ENCODE data around the gene FKRP.
"Not testable (repeated sequence)": the region's sequence is repeated elsewhere in the genome, so short reads cannot be mapped to it uniquely, and the experiment has no call there.

The FKRP gene

DNA sequence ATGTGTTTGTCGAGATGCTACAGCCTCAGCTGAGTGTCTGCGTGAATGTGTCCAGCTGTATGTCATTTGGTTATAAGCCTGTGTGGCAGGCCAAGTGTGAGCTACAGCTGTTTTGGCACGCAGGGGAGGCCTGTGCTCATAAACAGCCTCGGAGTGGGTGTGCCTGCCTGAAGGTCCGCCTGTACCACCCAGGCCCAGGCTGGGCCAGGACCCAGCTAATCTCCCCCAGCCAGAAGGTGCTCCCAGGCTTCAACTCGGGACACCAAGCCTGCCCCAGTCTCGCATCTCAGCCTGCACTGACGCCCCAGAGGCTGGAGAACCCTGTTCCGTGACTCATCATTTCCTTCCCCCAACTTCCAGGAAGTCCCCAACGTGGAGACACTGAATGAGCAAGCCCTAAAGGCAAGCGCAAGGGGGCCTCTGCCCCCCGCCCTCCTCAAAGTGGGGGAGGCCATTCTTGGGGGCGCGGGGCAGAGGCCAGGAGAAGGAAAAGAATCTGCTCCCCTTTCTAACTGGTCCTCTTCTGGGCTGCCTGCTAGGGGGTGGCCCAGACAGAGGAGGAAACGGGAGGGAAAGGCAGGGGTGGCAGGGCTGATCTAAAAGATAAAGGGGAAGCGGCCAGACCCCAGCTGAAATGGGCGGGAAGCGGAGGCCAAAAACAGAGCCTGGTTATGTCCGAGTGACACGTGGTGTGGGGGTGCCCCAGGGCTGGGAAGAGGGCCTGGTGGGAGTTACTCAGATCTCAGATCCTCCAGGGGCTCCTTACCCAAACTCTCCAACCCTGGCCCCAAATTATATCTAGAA is 40.6 kb downstream of the FKRP start:
- peak; percentile 58 for DNase-seq

DNA sequence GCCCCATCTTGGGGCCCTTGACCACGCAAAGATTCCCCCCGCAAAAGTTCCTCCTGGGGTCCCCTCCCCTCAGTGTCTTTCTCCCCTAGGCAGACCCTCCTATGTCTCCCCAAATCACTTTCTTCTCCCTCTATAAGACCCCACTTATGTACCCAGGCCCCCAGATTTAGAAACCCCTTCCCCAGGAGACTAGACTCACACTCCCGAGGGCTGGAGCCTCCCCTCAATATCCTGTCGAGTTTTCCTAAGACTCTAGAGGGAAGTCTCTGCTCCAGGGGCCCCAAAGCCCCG is 41.1 kb downstream of the FKRP start:
- no peak for DNase-seq

DNA sequence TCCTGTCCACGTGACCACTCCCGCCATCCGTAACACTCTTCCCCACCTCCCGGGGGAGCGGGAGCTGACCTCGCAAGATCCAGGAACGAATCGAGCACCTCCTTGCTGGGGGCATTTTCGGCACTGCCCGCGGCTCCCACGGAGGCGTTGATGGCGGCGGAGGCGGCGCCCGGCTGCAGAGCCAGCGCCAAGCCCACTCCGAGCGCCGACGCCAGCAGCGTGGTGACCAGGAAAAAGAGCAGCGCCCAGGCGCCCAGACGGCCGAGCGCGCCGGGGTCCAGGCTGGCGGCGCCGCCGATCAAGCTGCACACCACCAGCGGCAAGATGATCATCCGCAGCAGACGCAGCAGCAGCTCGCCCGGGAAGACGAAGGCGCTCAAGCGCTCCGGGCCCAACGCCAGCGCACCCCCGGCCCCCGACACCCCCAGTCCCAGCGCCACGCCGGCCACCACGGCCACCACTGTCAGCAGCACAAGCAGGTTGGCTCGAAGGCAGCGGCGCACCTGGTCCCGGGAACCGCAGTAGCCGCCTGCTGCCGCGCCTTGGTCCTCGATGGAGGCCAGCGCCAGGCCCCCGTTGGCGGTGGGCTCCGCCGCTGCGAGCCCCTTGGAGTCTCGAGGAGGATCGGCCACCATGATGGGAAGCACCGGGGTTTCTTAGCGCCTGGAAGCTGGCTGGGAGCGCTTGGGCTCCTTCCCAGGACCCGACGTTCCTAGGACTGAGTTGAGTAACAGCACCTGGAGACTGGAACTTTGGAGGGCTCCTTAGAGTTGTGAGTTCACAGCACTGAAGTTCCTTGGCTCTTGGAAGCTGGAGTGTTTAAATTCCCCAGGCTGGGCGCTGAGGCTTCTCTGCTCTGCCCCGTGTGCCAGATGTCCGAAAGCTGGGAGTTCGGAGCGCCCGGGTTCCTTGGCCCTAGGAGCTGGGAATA is 41.7 kb downstream of the FKRP start:
- peak; percentile 78 for DNase-seq

DNA sequence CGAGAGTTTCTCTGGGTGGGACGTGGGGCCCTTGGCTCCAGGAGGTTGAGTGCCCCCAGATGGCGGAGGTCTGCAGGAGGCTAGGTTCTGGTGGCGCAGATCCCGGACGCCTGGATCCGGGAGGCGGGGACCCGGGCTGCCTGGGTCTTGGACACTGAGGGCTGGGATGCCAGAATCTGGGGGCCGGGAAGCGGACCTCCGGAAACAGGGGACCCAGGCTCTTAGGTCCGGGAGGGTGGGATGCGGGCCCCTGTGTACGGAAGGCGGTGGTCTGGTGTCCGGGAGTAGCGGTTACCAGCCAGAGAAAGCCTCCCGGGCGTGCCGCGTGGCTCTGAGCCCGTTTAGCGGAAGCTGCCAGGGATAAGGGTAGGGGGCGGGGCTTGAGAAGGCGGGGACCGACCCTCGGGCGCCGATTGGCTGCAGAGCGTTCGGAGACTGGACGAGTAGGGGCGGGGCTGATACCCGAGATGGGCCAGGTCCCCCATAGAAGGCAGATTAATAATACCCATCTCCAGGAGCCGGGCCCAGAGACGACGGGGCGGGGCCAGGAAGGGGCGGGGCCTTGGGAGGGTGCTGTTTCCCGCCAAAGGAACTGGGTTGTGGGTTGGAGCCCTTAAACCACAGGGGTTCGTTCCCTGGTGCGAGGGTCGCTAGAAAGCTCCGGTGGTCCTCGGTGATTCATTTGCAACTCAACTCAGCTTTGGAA is 42.6 kb downstream of the FKRP start, which contains the start of gene SLC1A5:
SLC1A5 (minus strand) TSS at position 333 of the 706 bp plus-strand sequence. CDS start 629 bp downstream, outside the sequence.
- DNase-seq: peak; percentile 93

DNA sequence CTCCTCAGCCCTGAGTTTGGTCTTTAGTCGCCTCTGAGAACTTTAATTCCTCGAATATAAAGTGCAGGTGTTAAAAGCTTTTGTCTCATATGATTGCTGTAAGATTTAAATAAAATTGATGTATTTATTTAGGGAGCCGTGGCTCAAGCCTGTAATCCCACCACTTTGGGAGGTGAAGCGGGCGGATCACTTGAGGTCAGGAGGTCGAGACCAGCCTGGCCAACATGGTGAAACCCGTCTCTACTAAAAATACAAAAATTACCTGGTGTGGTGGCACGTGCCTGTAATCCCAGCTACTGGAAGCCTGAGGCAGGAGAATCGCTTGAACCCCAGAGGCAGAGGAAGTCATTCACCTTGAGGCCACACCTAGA is 43.1 kb downstream of the FKRP start:
- DNase-seq: no peak

DNA sequence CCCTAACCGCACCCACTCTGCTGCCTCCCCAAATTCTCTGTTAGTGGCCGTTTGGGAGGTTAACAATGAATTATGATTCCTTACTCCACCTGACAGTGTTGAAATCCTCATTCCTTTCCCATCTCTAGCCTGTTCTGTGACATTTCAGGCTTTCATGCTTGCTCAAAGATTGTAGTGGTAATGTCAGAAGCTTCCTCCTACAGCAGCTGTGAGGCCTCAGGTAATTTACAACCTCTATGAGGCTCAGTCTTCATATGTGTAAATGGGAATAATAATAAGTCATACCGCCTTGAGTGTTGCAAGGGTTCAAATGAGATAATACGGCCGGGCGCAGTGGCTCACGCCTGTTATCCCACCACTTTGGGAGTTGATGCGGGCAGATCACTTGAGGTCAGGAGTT is 43.5 kb downstream of the FKRP start:
- no peak for DNase-seq

DNA sequence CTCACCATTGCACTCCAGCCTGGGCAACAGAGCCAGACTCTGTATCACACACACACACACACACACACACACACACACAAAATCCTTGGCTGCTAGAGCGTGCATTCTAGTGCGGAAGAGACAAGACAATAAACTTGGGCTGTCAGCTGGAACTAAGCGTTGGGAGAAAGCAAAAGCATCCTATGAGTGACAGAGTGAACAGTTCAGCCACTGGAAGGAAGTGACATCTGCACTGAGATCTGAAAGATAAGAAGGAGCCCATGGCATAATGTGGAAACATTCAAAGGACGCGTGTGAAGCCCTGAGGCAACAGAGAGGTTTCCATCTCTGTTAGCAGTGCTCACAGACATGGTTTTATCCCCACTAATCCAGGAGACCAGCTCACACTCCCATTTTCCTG is 46.1 kb downstream of the FKRP start:
- no peak for DNase-seq

DNA sequence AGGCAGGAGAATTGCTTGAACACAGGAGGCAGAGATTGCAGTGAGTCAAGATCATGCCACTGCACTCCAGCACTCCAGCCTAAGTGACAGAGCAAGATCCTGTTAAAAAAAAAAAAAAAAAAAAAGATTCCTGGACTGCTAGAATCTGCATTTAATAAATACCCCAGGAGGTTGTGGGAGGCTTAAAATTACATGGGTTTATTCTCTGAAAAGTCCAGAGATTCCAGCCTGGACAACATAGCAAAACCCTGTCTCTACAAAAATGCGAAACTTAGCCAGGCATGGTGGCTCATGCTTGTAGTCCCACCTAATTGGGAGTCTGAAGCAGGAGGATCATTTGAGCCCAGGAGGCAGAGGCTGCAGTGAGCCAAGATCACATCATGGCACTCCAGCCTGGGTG is 52.0 kb downstream of the FKRP start:
- no peak for DNase-seq

DNA sequence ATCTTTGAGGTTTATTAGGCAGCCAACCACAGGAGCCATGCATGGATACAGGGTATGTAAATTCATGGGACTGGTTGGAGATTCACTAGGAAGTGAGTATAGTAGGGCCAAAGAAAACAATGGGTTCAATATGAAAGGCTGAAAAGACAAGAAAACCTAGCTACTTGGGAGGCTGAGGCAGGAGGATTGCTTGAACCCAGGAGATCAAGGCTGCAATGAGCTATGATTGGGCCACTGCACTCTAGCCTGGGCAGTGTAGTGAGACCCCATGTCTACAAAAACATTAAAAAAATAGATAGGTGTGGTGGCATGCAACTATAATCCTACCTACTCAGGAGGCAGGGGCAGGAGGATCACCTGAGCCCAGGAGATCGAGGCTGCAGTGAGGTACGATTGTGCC is 52.9 kb downstream of the FKRP start:
- no peak for DNase-seq

DNA sequence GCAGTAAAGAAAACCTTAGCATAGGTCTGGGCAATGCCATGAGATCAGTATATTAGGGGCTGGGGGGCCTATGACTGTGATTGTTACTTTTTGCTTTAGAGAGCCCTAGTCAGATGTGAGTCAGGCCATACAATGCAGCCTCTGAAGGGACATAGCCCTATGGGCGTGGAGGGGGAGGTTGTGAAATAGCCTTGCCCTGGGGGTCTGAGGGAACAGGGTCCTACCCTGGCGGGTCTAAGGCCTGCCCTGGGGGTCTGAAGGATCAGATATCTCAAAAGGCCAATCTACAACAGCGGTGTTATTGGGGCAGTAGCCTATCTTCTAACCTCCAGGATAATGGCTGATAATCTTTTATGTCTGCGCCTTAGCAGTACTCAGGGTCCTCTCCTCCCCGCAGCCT is 56.3 kb downstream of the FKRP start:
- DNase-seq: no peak

DNA sequence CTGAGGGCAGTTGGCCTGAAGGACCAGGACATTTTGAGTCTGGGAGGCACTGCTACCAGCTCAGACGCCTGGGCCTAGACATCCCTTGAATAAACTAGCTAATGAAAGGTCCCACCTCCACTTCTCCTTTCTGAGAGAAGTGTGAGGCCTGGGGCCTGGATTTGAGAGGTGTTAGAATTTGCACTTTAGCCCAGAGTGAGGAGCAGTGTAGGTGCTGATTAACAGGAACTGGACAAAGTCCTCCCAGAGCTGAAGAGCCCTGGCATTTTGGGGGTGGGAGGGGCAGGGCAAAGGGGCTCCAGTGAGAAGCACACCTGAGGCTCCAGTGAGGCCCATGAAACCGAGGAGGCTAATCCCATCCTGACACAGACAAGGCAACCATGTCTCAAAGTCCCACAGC is 57.7 kb downstream of the FKRP start:
- no peak for DNase-seq

DNA sequence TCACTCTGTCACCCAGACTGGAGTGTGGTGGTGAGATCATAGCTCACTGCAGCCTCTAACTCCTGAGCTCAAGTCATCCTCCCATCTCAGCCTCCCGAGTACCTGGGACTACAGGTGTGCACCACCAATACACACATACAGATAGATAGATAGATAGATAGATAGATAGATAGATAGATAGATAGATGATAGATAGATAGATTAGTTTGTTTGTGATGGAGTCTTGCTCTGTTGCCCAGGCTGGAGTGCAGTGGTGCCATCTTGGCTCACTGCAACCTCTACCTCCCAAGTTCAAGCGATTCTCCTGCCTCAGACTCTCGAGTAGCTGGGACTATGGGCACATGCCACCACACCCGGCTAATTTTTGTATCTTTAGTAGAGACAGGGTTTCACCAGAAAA is 58.6 kb downstream of the FKRP start:
- not testable (repeated sequence) for DNase-seq

DNA sequence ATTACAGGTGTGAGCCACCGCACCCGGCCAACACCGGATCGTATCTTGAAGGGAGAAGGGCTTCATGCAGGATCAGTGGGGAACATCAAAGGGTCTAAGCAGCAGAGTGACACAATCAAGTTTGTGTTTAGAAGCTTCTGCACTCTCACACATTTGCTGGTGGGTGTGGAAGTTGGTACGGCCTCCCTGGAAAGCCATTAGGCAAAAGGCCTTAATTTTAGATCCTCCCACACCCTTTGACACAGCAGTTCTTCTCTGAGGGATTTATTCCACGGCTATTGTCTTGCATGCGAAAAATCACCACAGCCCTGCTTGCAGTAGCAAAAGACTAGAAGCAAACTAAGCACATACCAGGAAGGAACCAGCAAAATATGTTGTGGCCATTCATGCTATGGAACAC is 60.8 kb downstream of the FKRP start:
- DNase-seq: no peak
